Pancreas (tissue), 10 donors: ENCODE results near the gene HMCN1. TPM values are rescaled to one million over a fixed set of nuclear protein-coding genes. Genes with fewer than 3 reads are reported as not detected.
A peak's percentile ranks its signal among the peaks of the same experiment; 100 is the strongest.

Source experiments
- ATAC-seq, 4 donors: fragments of 200-7000 bp; cut with Tn5 transposase; one replicate each; pipeline versions ENCODE4 v1.8.0 to v1.9.1; 2020; ENCODE audit warnings: mild to moderate bottlenecking in 4 of 4, moderate library complexity in 4 of 4
- DNase-seq, 6 donors: peaks; one replicate each; pipeline ENCODE4 v3.0.0-alpha.2; 2020
- FAIRE-seq: peaks from 2 replicates; lab custom pipeline; 2012; peaks lifted over from hg19 to GRCh38; lab: Jason Lieb, UNC
- H3K27ac ChIP-seq, 4 donors: fragments of 200-600 bp; sonication (generic); 1 replicate in 3 of 4; 2 replicates in 1 of 4; pipeline versions ENCODE4 v1.5.0 to v1.8.0; 2020
- H3K27me3 ChIP-seq, 4 donors: fragments of 200-600 bp; one replicate each; pipeline ENCODE4 v1.8.0; 2021
- H3K36me3 ChIP-seq, 3 donors: fragments of 200-600 bp; sonication (generic) in 1 of 3; one replicate each; pipeline versions ENCODE4 v1.5.0 to v1.8.0; 2020 to 2021
- H3K4me1 ChIP-seq, 3 donors: fragments of 200-600 bp; one replicate each; pipeline ENCODE4 v1.8.0; 2021
- H3K4me3 ChIP-seq, 4 donors: fragments of 200-600 bp; sonication (generic) in 2 of 4; one replicate each; pipeline versions ENCODE4 v1.5.0 to v1.8.0; 2020 to 2021
- H3K9me3 ChIP-seq, 4 donors: fragments of 200-600 bp; one replicate each; pipeline ENCODE4 v1.8.0; 2021
- WGBS, 2 donors: extraction: QIAGEN DNeasy Blood & Tissue Kit; methylation state at CpG; one replicate each; pipeline ENCODE4 v1.1.7; 2013; 5-methylcytosine and 5-hydroxymethylcytosine counted together
- intact Hi-C, 3 donors: fragments of 100-400 bp; cut with DNase I; formaldehyde crosslinking; loops; one replicate each; pipeline versions ENCODE4 v1.11.1 to v1.14.2; 2022
- polyA plus RNA-seq, 2 donors: library from polyadenylated mRNA; stranded (reverse); fragments of 200-250 nt; gene quantifications; one replicate each; pipeline ENCODE4 v1.2.3, GENCODE V29; 2013
- total RNA-seq, 6 donors: library from RNA; stranded (reverse); fragmentation: NEBNext Ultra II Directional in 4 of 6; extraction: Animal tissue kit (Norgen Biotek cat#: 25700) in 4 of 6; gene quantifications; one replicate each; pipeline versions ENCODE4 v1.2.1 to v1.2.4, GENCODE V29; 2021 to 2023
- TF ChIP-seq, protein P1 (sequence below), 4 donors: fragments of 200-600 bp; sonication (generic) in 3 of 4; IDR thresholded peaks; one replicate each; pipeline versions ENCODE4 v1.5.0 to v1.8.0; 2021; ENCODE audit warnings: antibody characterized with exemption in 4 of 4
- donor health status: healthy with polysubstance abuse.
- donor health status: DM: no; HTN: no; CAD: no; lungs with moderate emphysema.
- donor health status: DM: no; HTN: no; CAD: no.
- donor health status: control.
- donor health status: control.
- donor health status: Bipolar disorder and iron deficiency.
- donor health status: DM: yes; HTN: yes; CAD: no.
- donor health status: DM: no; HTN: no; CAD: no.
- donor health status: DM: no; HTN: no; CAD: no.
- donor health status: DM: yes; HTN: yes; CAD: no.

Gene HMCN1
- total and polyA plus RNA-seq, 8 donors, result 0.19 to 4.8 (median 0.60) TPM

DNA sequence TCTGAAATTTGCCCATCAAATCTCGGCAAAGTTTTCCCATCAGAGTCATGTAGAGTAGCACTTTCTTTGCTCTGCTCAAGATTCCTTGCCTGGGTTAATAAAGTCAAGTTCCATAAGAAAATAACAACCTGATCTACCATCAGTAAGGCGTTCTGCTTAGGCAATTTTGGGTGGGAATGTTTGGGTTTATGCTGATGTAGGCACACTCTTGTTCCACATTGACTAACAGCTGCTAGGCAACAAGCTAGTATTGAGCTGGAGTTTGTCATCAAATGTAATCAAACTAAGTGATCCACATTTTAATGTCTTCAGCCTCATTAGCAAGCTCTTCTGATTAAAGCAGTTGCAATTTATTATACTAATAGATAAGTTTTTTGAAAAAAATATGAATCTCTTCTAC, 12.1 kb upstream of the HMCN1 start:
- H3K27me3 ChIP-seq, result peaks cover 0 to 5% (median 0%) of the 10 kb centered on the region in 4 donors
- FAIRE-seq (no peak), DNase-seq (no peak), ATAC-seq (no peak)
- TF ChIP-seq, protein P1, sequence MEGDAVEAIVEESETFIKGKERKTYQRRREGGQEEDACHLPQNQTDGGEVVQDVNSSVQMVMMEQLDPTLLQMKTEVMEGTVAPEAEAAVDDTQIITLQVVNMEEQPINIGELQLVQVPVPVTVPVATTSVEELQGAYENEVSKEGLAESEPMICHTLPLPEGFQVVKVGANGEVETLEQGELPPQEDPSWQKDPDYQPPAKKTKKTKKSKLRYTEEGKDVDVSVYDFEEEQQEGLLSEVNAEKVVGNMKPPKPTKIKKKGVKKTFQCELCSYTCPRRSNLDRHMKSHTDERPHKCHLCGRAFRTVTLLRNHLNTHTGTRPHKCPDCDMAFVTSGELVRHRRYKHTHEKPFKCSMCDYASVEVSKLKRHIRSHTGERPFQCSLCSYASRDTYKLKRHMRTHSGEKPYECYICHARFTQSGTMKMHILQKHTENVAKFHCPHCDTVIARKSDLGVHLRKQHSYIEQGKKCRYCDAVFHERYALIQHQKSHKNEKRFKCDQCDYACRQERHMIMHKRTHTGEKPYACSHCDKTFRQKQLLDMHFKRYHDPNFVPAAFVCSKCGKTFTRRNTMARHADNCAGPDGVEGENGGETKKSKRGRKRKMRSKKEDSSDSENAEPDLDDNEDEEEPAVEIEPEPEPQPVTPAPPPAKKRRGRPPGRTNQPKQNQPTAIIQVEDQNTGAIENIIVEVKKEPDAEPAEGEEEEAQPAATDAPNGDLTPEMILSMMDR (IDR thresholded peaks at IDR 0.05), result no peak
- WGBS, 2 donors, result 85 to 90% methylated on average over 2 of the region's 2 CpGs
- no peak overlapping the region for H3K4me3 ChIP-seq
- intact Hi-C loops, result loop anchor here in 1 of 3 donors (10.0 kb wide), 1 partner anchor 493 kb away; no protein-coding TSS in a partner anchor
- no peaks in the 10 kb centered on the region for H3K9me3 ChIP-seq
- no peak overlapping the region for H3K27ac ChIP-seq
- H3K36me3 ChIP-seq, result no peaks in the 10 kb centered on the region
- H3K4me1 ChIP-seq, result peaks cover 0 to 6% (median 5%) of the 10 kb centered on the region in 3 donors

DNA sequence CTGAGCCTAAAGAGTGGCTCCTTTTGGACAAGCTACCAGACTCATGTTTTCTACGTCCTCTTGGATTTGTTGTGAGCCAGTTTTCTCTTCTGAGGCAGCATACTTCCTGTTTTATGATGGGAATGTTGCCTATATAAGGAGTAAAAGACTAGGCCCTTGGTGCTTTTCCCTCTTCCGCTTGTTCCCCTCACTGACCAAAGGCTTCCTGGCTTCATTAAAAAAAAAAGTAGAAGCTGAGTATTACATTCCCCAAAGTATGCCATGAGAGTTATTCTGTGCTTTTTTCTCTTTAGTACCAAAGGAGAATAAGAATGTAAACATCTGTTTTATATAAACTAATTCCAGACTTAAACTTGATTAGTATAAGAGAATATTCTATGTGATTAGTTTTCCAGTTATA, 6.5 kb upstream of the HMCN1 start:
- intact Hi-C loops, result loop anchor here in 1 of 3 donors (10.0 kb wide), 1 partner anchor 487 kb away; no protein-coding TSS in a partner anchor
- no peaks in the 10 kb centered on the region for H3K36me3 ChIP-seq
- H3K27me3 ChIP-seq, result no peaks in the 10 kb centered on the region
- ATAC-seq, result no peak
- no peaks in the 10 kb centered on the region for H3K4me1 ChIP-seq
- TF ChIP-seq, protein P1 (IDR thresholded peaks at IDR 0.05), result no peak
- H3K9me3 ChIP-seq, result no peaks in the 10 kb centered on the region
- H3K4me3 ChIP-seq, result no peak overlapping the region
- WGBS, 2 donors, result 88% methylated on average over 2 of the region's 2 CpGs
- no peak for FAIRE-seq
- no peak for DNase-seq
- H3K27ac ChIP-seq, result no peak overlapping the region

DNA sequence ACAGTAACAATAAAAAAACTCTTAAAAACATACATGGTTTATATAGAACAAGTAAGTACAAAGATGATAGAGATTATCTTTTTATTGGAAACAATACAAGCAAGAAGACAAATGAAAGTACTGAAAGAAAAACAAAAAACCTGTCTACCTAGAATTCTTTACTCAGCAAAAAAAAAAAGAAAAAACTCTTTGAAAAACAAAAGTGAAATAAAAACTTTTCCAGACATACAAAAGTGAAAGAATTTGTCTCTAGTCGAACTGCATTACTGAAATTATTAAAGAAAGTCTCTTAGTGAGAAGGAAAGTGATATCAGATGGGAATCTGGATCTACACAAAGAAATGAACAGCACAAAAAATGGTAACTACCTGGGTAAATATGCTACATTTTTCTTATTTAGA, 2.7 kb upstream of the HMCN1 start:
- no peak overlapping the region for H3K27ac ChIP-seq
- H3K4me1 ChIP-seq, result peaks cover 0 to 5% (median 0%) of the 10 kb centered on the region in 3 donors
- no peak for ATAC-seq
- H3K4me3 ChIP-seq, result no peak overlapping the region
- FAIRE-seq, result no peak
- intact Hi-C loops, result no loop called here
- no peak for DNase-seq
- H3K9me3 ChIP-seq, result no peaks in the 10 kb centered on the region
- TF ChIP-seq, protein P1 (IDR thresholded peaks at IDR 0.05), result no peak
- H3K36me3 ChIP-seq, result no peaks in the 10 kb centered on the region
- no peaks in the 10 kb centered on the region for H3K27me3 ChIP-seq
- WGBS, 2 donors, result 76 to 83% methylated on average over 1 of the region's 1 CpG

DNA sequence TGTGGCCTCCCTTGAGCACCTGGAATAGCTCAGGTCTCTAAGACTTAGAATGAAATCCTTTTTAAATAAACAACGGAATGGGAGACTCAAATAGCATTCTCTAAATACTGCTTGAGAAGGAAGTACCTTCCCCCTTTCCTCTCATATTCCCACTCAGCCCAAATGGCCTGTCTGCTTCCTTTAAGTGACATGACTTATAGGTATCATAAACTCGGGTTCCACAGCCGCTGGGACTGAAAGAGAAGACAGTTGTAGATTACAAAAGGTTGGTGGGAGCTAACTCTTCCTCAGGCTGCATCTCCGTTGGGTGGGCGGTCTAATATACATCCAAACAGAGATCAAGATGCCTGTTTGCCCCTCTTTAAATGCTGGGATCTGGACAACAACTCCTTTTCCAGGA, 1.2 kb upstream of the HMCN1 start:
- Histone ChIP-seq H3K4me3 (no peak overlapping the region), H3K36me3 (no peaks in the 10 kb centered on the region), H3K27ac (no peak overlapping the region), H3K27me3 (no peaks in the 10 kb centered on the region), H3K9me3 (no peaks in the 10 kb centered on the region), H3K4me1 (peaks cover 0 to 5% (median 0%) of the 10 kb centered on the region in 3 donors)
- WGBS, 2 donors, result 69 to 72% methylated on average over 5 of the region's 5 CpGs
- TF ChIP-seq, protein P1 (IDR thresholded peaks at IDR 0.05), result no peak
- DNase-seq, result no peak
- ATAC-seq, result no peak
- intact Hi-C loops, result no loop called here
- no peak for FAIRE-seq

DNA sequence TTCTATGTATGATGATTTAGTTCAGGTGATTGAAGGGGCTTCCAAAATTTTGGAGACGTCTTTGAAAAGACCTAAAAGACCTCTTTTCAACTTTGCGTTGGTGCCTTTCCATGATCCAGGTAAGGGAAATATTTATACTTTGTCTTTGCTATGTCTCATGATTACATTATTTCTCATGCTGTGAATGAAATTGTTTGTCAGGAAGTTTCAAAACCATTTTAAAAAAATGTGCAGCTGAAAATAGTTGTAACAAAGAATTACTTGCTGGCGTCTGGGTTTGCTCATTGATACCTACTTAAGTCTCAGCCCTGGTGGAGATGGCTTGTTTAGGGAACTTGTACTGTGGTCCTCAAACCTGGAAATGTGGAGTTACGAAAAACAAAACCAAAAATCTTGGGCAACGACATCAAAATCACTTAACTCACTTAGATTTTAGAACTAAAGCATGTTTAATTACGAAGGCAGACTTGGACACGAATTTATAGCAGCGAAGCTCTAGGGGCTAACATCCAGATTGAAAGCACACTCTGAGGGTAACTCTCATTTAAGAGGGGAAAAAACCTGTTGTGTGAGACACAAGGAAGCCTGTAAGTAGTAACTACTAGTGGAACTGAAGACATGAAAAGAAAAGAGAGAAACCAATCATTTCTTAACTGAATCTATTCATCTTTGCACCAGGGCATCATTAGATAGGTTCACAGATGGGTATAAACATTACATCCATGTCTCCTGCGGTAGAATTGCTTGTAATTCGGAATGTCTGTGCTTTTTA, 924 bp downstream of the HMCN1 start:
- peak overlapping the region in 3 of 4 donors; percentile 21 to 46 (median 41) for H3K4me3 ChIP-seq
- FAIRE-seq (no peak), ATAC-seq (no peak), DNase-seq (no peak)
- WGBS, 2 donors, result 72 to 78% methylated on average over 10 of the region's 10 CpGs
- TF ChIP-seq, protein P1 (IDR thresholded peaks at IDR 0.05), result no peak
- no peak overlapping the region for H3K27ac ChIP-seq
- peaks cover 0 to 5% (median 0%) of the 10 kb centered on the region in 3 donors for H3K4me1 ChIP-seq
- H3K9me3 ChIP-seq, result no peaks in the 10 kb centered on the region
- no peaks in the 10 kb centered on the region for H3K36me3 ChIP-seq
- intact Hi-C loops, result no loop called here
- no peaks in the 10 kb centered on the region for H3K27me3 ChIP-seq
